SK-N-SH (cell line): Measurements from ENCODE around the gene DCP1B. TPM values are rescaled to one million over a fixed set of nuclear protein-coding genes. Genes with fewer than 3 reads are reported as not detected.
A peak's percentile ranks its signal among the peaks of the same experiment; 100 is the strongest.

ENCODE experiments used
- CTCF ChIA-PET: fragments of 300-600, 350-600 bp; formaldehyde crosslinking; extraction: SDS; loops from one replicate; lab custom pipeline; 2021; lab: Yijun Ruan, JAX
- POLR2A ChIA-PET: fragments of 350-600 bp; sonication (Branson Sonifier 250); formaldehyde crosslinking; extraction: SDS; loops from one replicate; lab custom pipeline; 2020; ENCODE audit warnings: antibody characterized with exemption, inconsistent platforms; lab: Yijun Ruan, JAX
- DNase-seq: peaks from one replicate; pipeline ENCODE4 v3.0.0; 2012
- H2AFZ ChIP-seq: fragments of 200-600 bp; sonication (generic); 2 replicates; pipeline ENCODE4 v1.8.1; 2016; ENCODE audit warnings: antibody characterized with exemption, mild to moderate bottlenecking, low read depth
- H3F3A ChIP-seq: fragments of 200-600 bp; sonication (generic); replicated peaks from 2 replicates; pipeline ENCODE3; 2016; ENCODE audit warnings: antibody characterized with exemption, mild to moderate bottlenecking; ENCODE audit not compliant: insufficient read depth
- H3K27ac ChIP-seq, 2 experiments: fragments of 200-500 bp in 1 of 2; fragments of 200-600 bp in 1 of 2; sonication (Bioruptor generic) in 1 of 2; sonication (generic), shearing (Covaris generic) in 1 of 2; 2 replicates each; pipeline versions ENCODE4 v1.5.1 to v1.6.1; 2014 to 2016; ENCODE audit warnings: low read depth in 2 of 2, inconsistent platforms in 1 of 2, low read length in 1 of 2, mild to moderate bottlenecking in 1 of 2, mixed read lengths in 1 of 2
- H3K27me3 ChIP-seq: fragments of 200-600 bp; sonication (generic), shearing (Covaris generic); 2 replicates; pipeline ENCODE4 v1.6.1; 2016; ENCODE audit warnings: mixed run types; ENCODE audit not compliant: insufficient read depth
- H3K36me3 ChIP-seq, 2 experiments: fragments of 200-500 bp in 1 of 2; fragments of 200-600 bp in 1 of 2; sonication (Bioruptor generic) in 1 of 2; sonication (generic) in 1 of 2; replicated peaks in 1 of 2; 2 replicates each; pipeline versions ENCODE3 to v1.5.1; 2014 to 2016; ENCODE audit warnings: low read length in 1 of 2, mild to moderate bottlenecking in 1 of 2; ENCODE audit not compliant: insufficient read depth in 2 of 2, control insufficient read depth in 1 of 2
- H3K4me1 ChIP-seq, 2 experiments: fragments of 200-500 bp in 1 of 2; fragments of 200-600 bp in 1 of 2; sonication (Bioruptor generic) in 1 of 2; sonication (generic), shearing (Covaris generic) in 1 of 2; 2 replicates each; pipeline versions ENCODE4 v1.5.1 to v1.6.1; 2014 to 2016; ENCODE audit warnings: low read depth in 1 of 2, low read length in 1 of 2, mixed run types in 1 of 2; ENCODE audit not compliant: insufficient read depth in 2 of 2, control insufficient read depth in 1 of 2
- H3K4me2 ChIP-seq: fragments of 200-600 bp; sonication (generic), shearing (Covaris generic); 2 replicates; pipeline ENCODE4 v1.6.1; 2017; ENCODE audit warnings: mixed run types
- H3K4me3 ChIP-seq, 2 experiments: fragments of 200-500 bp in 1 of 2; fragments of 200-600 bp in 1 of 2; sonication (Bioruptor generic) in 1 of 2; sonication (generic), shearing (Covaris generic) in 1 of 2; 2 replicates each; pipeline versions ENCODE4 v1.5.1 to v1.8.1; 2014 to 2016; ENCODE audit warnings: low read depth in 2 of 2, inconsistent platforms in 1 of 2, low read length in 1 of 2, mild to moderate bottlenecking in 1 of 2, mixed read lengths in 1 of 2, moderate library complexity in 1 of 2
- H3K79me2 ChIP-seq: fragments of 200-600 bp; sonication (generic); 2 replicates; pipeline ENCODE4 v1.8.1; 2017; ENCODE audit warnings: mild to moderate bottlenecking; ENCODE audit not compliant: insufficient read depth
- H3K9ac ChIP-seq: fragments of 200-600 bp; sonication (generic); 2 replicates; pipeline ENCODE4 v1.6.1; 2017; ENCODE audit warnings: mixed run types
- H3K9me2 ChIP-seq: fragments of 200-600 bp; sonication (generic); 2 replicates; pipeline ENCODE4 v1.6.1; 2017; ENCODE audit warnings: mixed run types
- H3K9me3 ChIP-seq: fragments of 200-600 bp; sonication (generic); 2 replicates; pipeline ENCODE4 v1.6.1; 2017; ENCODE audit warnings: mixed run types, mild to moderate bottlenecking, moderate library complexity
- H4K20me1 ChIP-seq: fragments of 200-600 bp; sonication (generic); 2 replicates; pipeline ENCODE4 v1.6.1; 2017; ENCODE audit warnings: mild to moderate bottlenecking, mixed run types; ENCODE audit not compliant: insufficient read depth
- CHD2 ChIP-seq: fragments of 150-350 bp; IDR thresholded peaks from 2 replicates; pipeline ENCODE4 v1.6.1; 2018; ENCODE audit warnings: low read length; ENCODE audit not compliant: partially characterized antibody
- ELF1 ChIP-seq: IDR thresholded peaks from 2 replicates; pipeline ENCODE4 v1.4.0; 2012
- EP300 ChIP-seq, 2 experiments: IDR thresholded peaks; 2 replicates each; pipeline versions ENCODE4 v1.4.0 to v1.6.1; 2012; ENCODE audit warnings: borderline replicate concordance in 1 of 2, low read depth in 1 of 2, low read length in 1 of 2
- FOSL2 ChIP-seq: IDR thresholded peaks from 2 replicates; pipeline ENCODE4 v1.4.0; 2012; ENCODE audit warnings: low read depth, mild to moderate bottlenecking, moderate library complexity, borderline replicate concordance
- FOXJ3 ChIP-seq: sonication (generic); formaldehyde crosslinking; IDR thresholded peaks from 2 replicates; pipeline ENCODE4 v1.5.1; 2020; ENCODE audit warnings: mild to moderate bottlenecking, missing genetic modification reagents
- MEF2A ChIP-seq: IDR thresholded peaks from 2 replicates; pipeline ENCODE4 v1.4.0; 2012; ENCODE audit warnings: low read depth, borderline replicate concordance
- SMC3 ChIP-seq: IDR thresholded peaks from 2 replicates; pipeline ENCODE4 v1.6.1; 2012; ENCODE audit warnings: low read depth, low read length, improper control_type of control experiment
- TEAD4 ChIP-seq: IDR thresholded peaks from 2 replicates; pipeline ENCODE4 v1.4.0; 2012; ENCODE audit warnings: mild to moderate bottlenecking, borderline replicate concordance; ENCODE audit not compliant: insufficient read depth
- WGBS: methylation state at CpG from one replicate; pipeline ENCODE4 v1.1.6; 2017; ENCODE audit warnings: low lambda C conversion rate; 5-methylcytosine and 5-hydroxymethylcytosine counted together
- polyA plus RNA-seq, 3 experiments: library from polyadenylated mRNA; depleted of rRNA; stranded (reverse); fragments of >200 nt; gene quantifications; 2 replicates each; pipeline ENCODE4 v1.2.3, GENCODE V29; 2012
- TF ChIP-seq, protein P1 (sequence below): fragments of 150-350 bp; IDR thresholded peaks from 2 replicates; pipeline ENCODE4 v1.6.1; 2017; ENCODE audit warnings: antibody characterized with exemption, low read length, low read depth, borderline replicate concordance
- TF ChIP-seq, protein P2 (sequence below): IDR thresholded peaks from 2 replicates; pipeline ENCODE4 v1.6.1; 2012; ENCODE audit warnings: mild to moderate bottlenecking, low read depth, low read length, moderate library complexity
- TF ChIP-seq, protein P3 (sequence below): fragments of 200-600 bp; sonication (generic); IDR thresholded peaks from 2 replicates; pipeline ENCODE4 v1.6.1; 2017; ENCODE audit warnings: antibody characterized with exemption, mild to moderate bottlenecking, moderate library complexity

DCP1B gene
- polyA plus RNA-seq, 1 of the 3 experiments (the other 2 are of a cell fraction), result 18.8 TPM

GRCh38 chr12:1918884-1919236 is 85.4 kb downstream of the DCP1B start:
- H3K4me3 ChIP-seq, result no peak overlapping the region
- no peak overlapping the region for H3K9ac ChIP-seq
- DNase-seq, result peak; percentile 17
- H3K9me2 ChIP-seq, result no peaks in the 10 kb centered on the region
- no peak overlapping the region for H3K4me2 ChIP-seq
- no peaks in the 10 kb centered on the region for H4K20me1 ChIP-seq
- no peaks in the 10 kb centered on the region for H3F3A ChIP-seq
- H2AFZ ChIP-seq, result no peak overlapping the region
- ChIA-PET CTCF (interaction anchor here (1.2 to 5.5 kb wide), 2 partner anchors 21 to 128 kb away, joined by 4 to 40 read pairs; no protein-coding TSS in a partner anchor), POLR2A (no interaction called here)
- H3K9me3 ChIP-seq, result no peaks in the 10 kb centered on the region
- H3K36me3 ChIP-seq, result no peaks in the 10 kb centered on the region
- H3K27me3 ChIP-seq, result no peaks in the 10 kb centered on the region
- no peak overlapping the region for H3K27ac ChIP-seq
- no peaks in the 10 kb centered on the region for H3K79me2 ChIP-seq
- no peak for TF ChIP-seq FOSL2
- TF ChIP-seq, protein P1, sequence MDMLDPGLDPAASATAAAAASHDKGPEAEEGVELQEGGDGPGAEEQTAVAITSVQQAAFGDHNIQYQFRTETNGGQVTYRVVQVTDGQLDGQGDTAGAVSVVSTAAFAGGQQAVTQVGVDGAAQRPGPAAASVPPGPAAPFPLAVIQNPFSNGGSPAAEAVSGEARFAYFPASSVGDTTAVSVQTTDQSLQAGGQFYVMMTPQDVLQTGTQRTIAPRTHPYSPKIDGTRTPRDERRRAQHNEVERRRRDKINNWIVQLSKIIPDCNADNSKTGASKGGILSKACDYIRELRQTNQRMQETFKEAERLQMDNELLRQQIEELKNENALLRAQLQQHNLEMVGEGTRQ, result no peak
- TF ChIP-seq EP300 (IDR thresholded peaks at IDR 0.05; ENCODE audit: borderline replicate concordance in 1 of 2, low read depth in 1 of 2, low read length in 1 of 2), result no peak
- TF ChIP-seq, protein P2, sequence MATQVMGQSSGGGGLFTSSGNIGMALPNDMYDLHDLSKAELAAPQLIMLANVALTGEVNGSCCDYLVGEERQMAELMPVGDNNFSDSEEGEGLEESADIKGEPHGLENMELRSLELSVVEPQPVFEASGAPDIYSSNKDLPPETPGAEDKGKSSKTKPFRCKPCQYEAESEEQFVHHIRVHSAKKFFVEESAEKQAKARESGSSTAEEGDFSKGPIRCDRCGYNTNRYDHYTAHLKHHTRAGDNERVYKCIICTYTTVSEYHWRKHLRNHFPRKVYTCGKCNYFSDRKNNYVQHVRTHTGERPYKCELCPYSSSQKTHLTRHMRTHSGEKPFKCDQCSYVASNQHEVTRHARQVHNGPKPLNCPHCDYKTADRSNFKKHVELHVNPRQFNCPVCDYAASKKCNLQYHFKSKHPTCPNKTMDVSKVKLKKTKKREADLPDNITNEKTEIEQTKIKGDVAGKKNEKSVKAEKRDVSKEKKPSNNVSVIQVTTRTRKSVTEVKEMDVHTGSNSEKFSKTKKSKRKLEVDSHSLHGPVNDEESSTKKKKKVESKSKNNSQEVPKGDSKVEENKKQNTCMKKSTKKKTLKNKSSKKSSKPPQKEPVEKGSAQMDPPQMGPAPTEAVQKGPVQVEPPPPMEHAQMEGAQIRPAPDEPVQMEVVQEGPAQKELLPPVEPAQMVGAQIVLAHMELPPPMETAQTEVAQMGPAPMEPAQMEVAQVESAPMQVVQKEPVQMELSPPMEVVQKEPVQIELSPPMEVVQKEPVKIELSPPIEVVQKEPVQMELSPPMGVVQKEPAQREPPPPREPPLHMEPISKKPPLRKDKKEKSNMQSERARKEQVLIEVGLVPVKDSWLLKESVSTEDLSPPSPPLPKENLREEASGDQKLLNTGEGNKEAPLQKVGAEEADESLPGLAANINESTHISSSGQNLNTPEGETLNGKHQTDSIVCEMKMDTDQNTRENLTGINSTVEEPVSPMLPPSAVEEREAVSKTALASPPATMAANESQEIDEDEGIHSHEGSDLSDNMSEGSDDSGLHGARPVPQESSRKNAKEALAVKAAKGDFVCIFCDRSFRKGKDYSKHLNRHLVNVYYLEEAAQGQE, result no peak
- TF ChIP-seq FOXJ3 (CRISPR knock-in tag), result no peak
- no peak for TF ChIP-seq CHD2
- TF ChIP-seq SMC3, result no peak
- TF ChIP-seq, protein P3, sequence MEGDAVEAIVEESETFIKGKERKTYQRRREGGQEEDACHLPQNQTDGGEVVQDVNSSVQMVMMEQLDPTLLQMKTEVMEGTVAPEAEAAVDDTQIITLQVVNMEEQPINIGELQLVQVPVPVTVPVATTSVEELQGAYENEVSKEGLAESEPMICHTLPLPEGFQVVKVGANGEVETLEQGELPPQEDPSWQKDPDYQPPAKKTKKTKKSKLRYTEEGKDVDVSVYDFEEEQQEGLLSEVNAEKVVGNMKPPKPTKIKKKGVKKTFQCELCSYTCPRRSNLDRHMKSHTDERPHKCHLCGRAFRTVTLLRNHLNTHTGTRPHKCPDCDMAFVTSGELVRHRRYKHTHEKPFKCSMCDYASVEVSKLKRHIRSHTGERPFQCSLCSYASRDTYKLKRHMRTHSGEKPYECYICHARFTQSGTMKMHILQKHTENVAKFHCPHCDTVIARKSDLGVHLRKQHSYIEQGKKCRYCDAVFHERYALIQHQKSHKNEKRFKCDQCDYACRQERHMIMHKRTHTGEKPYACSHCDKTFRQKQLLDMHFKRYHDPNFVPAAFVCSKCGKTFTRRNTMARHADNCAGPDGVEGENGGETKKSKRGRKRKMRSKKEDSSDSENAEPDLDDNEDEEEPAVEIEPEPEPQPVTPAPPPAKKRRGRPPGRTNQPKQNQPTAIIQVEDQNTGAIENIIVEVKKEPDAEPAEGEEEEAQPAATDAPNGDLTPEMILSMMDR, result no peak
- TF ChIP-seq ELF1, result no peak
- TF ChIP-seq TEAD4, result no peak
- TF ChIP-seq MEF2A, result no peak
- H3K4me1 ChIP-seq, result peaks cover 0 to 24% of the 10 kb centered on the region in 2 experiments; a peak in 1 of 4 replicates
- 25% methylated on average over 3 of the region's 6 CpGs for WGBS
